Measurements from ENCODE around the gene KCNH2. TPM values are rescaled to one million over a fixed set of nuclear protein-coding genes. Genes with fewer than 3 reads are reported as not detected.

The KCNH2 gene
- total and polyA plus RNA-seq, 11 donors = 58.1 to 185 (median 104) TPM

GRCh38 chr7:151025924-151026671 lies 48.0 kb upstream of the KCNH2 start:
- ATAC-seq = no peak
- peaks cover 0 to 22% (median 15%) of the 10 kb centered on the region in 12 donors for H3K4me1 ChIP-seq
- H3K27me3 ChIP-seq = peaks cover 0 to 10% (median 0%) of the 10 kb centered on the region in 9 donors
- no peak overlapping the region for H3K27ac ChIP-seq
- H3K9me3 ChIP-seq = no peaks in the 10 kb centered on the region
- H3K36me3 ChIP-seq = peaks cover 0 to 3% (median 0%) of the 10 kb centered on the region in 9 donors
- 82 to 94% (median 89%) methylated on average over 4 of the region's 4 CpGs for WGBS, 4 donors
- no peak for DNase-seq
- H3K4me3 ChIP-seq = no peak overlapping the region
- TF ChIP-seq POLR2A (IDR thresholded peaks at IDR 0.05) = no peak
- no peak for TF ChIP-seq CTCF (IDR thresholded peaks at IDR 0.05)
- intact Hi-C loops (cut with DNase I) = loop anchor here in 3 of 10 donors (5.0 to 10.0 kb wide), 3 partner anchors 69 to 659 kb away; partner anchors contain the start of gene REPIN1 (in 1 of the 3)

GRCh38 chr7:151024435-151025056 lies 46.4 kb upstream of the KCNH2 start, which contains the start of gene ATG9B:
TSS of gene ATG9B (minus strand) at chr7:151024494. CDS start at chr7:151024423, 71 bp downstream.
- H3K27ac ChIP-seq = no peak within 1 kb of the TSS
- H3K9me3 ChIP-seq = no peaks in the 10 kb centered on the region
- TF ChIP-seq POLR2A (IDR thresholded peaks at IDR 0.05) (no peak), CTCF (IDR thresholded peaks at IDR 0.05) (no peak)
- H3K36me3 ChIP-seq = no peaks in the 10 kb centered on the region
- intact Hi-C loops (cut with DNase I) = loop anchor here in 3 of 10 donors (5.0 to 10.0 kb wide), 3 partner anchors 70 to 657 kb away; partner anchors contain the start of gene REPIN1 (in 1 of the 3)
- H3K4me1 ChIP-seq = peaks cover 0 to 16% (median 13%) of the 10 kb centered on the region in 12 donors
- peaks cover 0 to 21% (median 11%) of the 10 kb centered on the region in 9 donors for H3K27me3 ChIP-seq
- ATAC-seq (no peak), DNase-seq (no peak)
- WGBS, 4 donors = 73 to 91% (median 85%) methylated on average over 4 of the region's 4 CpGs
- no peak within 1 kb of the TSS for H3K4me3 ChIP-seq

GRCh38 chr7:151023232-151023631 lies 45.1 kb upstream of the KCNH2 start:
- H3K9me3 ChIP-seq = no peaks in the 10 kb centered on the region
- no peak for TF ChIP-seq CTCF (IDR thresholded peaks at IDR 0.05)
- no peak for TF ChIP-seq POLR2A (IDR thresholded peaks at IDR 0.05)
- H3K4me1 ChIP-seq = peaks cover 0 to 17% (median 9%) of the 10 kb centered on the region in 12 donors
- intact Hi-C loops (cut with DNase I) = loop anchor here in 2 of 10 donors (10.0 kb wide), 2 partner anchors 72 to 92 kb away; no protein-coding TSS in a partner anchor
- H3K27me3 ChIP-seq = peaks cover 3 to 31% (median 19%) of the 10 kb centered on the region in 9 donors
- no peak for ATAC-seq
- H3K27ac ChIP-seq = no peak overlapping the region
- no peaks in the 10 kb centered on the region for H3K36me3 ChIP-seq
- no peak for DNase-seq
- 56 to 69% (median 65%) methylated on average over 10 of the region's 10 CpGs for WGBS, 4 donors
- no peak overlapping the region for H3K4me3 ChIP-seq

GRCh38 chr7:151020231-151020630 lies 42.1 kb upstream of the KCNH2 start:
- no peak for TF ChIP-seq POLR2A (IDR thresholded peaks at IDR 0.05)
- no peak for TF ChIP-seq CTCF (IDR thresholded peaks at IDR 0.05)
- DNase-seq (no peak), ATAC-seq (no peak)
- Histone ChIP-seq H3K27ac (no peak overlapping the region), H3K4me3 (no peak overlapping the region), H3K27me3 (peaks cover 3 to 38% (median 19%) of the 10 kb centered on the region in 9 donors), H3K36me3 (no peaks in the 10 kb centered on the region), H3K9me3 (no peaks in the 10 kb centered on the region), H3K4me1 (peaks cover 0 to 17% (median 13%) of the 10 kb centered on the region in 12 donors)
- 46 to 62% (median 54%) methylated on average over 7 of the region's 7 CpGs for WGBS, 4 donors
- intact Hi-C loops (cut with DNase I) = loop anchor here in 2 of 10 donors (10.0 kb wide), 2 partner anchors 75 to 95 kb away; no protein-coding TSS in a partner anchor
